H9 (cell line): ENCODE measurements around the gene RNF167. TPM values are rescaled to one million over a fixed set of nuclear protein-coding genes. Genes with fewer than 3 reads are reported as not detected.
A peak's percentile ranks its signal among the peaks of the same experiment; 100 is the strongest.

Experiments used
- DNase-seq: peaks from one replicate; pipeline ENCODE4 v3.0.0-alpha.2; 2017
- H2AFZ ChIP-seq: one replicate; pipeline ENCODE4 v1.6.1; 2013; ENCODE audit warnings: mild to moderate bottlenecking, low read length, control low read depth, moderate library complexity
- H2AK5ac ChIP-seq: 2 replicates; pipeline ENCODE4 v1.6.1; 2013; ENCODE audit warnings: low read length, control low read depth, mixed read lengths; ENCODE audit not compliant: insufficient read length
- H2BK120ac ChIP-seq: one replicate; pipeline ENCODE4 v1.6.1; 2013; ENCODE audit warnings: low read depth, mild to moderate bottlenecking, low read length, control low read depth, inconsistent platforms; ENCODE audit not compliant: poor library complexity, severe bottlenecking
- H2BK12ac ChIP-seq: 2 replicates; pipeline ENCODE4 v1.6.1; 2013; ENCODE audit warnings: low read length, control low read depth, mixed read lengths, low read depth; ENCODE audit not compliant: insufficient read length
- H2BK15ac ChIP-seq: 2 replicates; pipeline ENCODE4 v1.6.1; 2013; ENCODE audit warnings: low read depth, low read length, control low read depth
- H2BK20ac ChIP-seq: one replicate; pipeline ENCODE4 v1.6.1; 2013; ENCODE audit warnings: low read depth, mild to moderate bottlenecking, low read length, control low read depth, inconsistent platforms; ENCODE audit not compliant: poor library complexity, severe bottlenecking
- H2BK5ac ChIP-seq: 2 replicates; pipeline ENCODE4 v1.6.1; 2013; ENCODE audit warnings: low read length, control low read depth, mixed read lengths; ENCODE audit not compliant: insufficient read length
- H3K14ac ChIP-seq: 2 replicates; pipeline ENCODE4 v1.6.1; 2013; ENCODE audit warnings: low read length, control low read depth; ENCODE audit not compliant: insufficient read depth
- H3K18ac ChIP-seq: 2 replicates; pipeline ENCODE4 v1.6.1; 2013; ENCODE audit warnings: low read depth, mild to moderate bottlenecking, mixed read lengths, low read length, control low read depth; ENCODE audit not compliant: insufficient read length
- H3K23ac ChIP-seq: 2 replicates; pipeline ENCODE4 v1.6.1; 2013; ENCODE audit warnings: low read length, control low read depth, mixed read lengths, low read depth; ENCODE audit not compliant: insufficient read length
- H3K23me2 ChIP-seq: 2 replicates; pipeline ENCODE4 v1.6.1; 2013; ENCODE audit warnings: low read depth, mild to moderate bottlenecking, mixed read lengths, low read length, control low read depth; ENCODE audit not compliant: insufficient read length, poor library complexity, severe bottlenecking
- H3K27ac ChIP-seq: 2 replicates; pipeline ENCODE4 v1.5.1; 2013; ENCODE audit warnings: low read length, control low read depth, mixed read lengths, low read depth; ENCODE audit not compliant: insufficient read length
- H3K27me3 ChIP-seq: 2 replicates; pipeline ENCODE4 v1.6.1; 2013; ENCODE audit warnings: low read length, control low read depth, inconsistent platforms; ENCODE audit not compliant: insufficient read depth
- H3K4ac ChIP-seq: 2 replicates; pipeline ENCODE4 v1.6.1; 2013; ENCODE audit warnings: low read depth, mild to moderate bottlenecking, control low read depth, inconsistent platforms, low read length, moderate library complexity
- H3K4me1 ChIP-seq: 2 replicates; pipeline ENCODE4 v1.6.1; 2013; ENCODE audit warnings: low read length, control low read depth, inconsistent platforms; ENCODE audit not compliant: insufficient read depth
- H3K4me2 ChIP-seq: 2 replicates; pipeline ENCODE4 v1.6.1; 2013; ENCODE audit warnings: low read length, control low read depth, mixed read lengths; ENCODE audit not compliant: insufficient read length, insufficient read depth
- H3K56ac ChIP-seq: 2 replicates; pipeline ENCODE4 v1.6.1; 2013; ENCODE audit warnings: low read depth, mild to moderate bottlenecking, mixed read lengths, low read length, control low read depth; ENCODE audit not compliant: insufficient read length
- H3K79me1 ChIP-seq: 2 replicates; pipeline ENCODE4 v1.6.1; 2013; ENCODE audit warnings: low read depth, mild to moderate bottlenecking, moderate library complexity, low read length, control low read depth, inconsistent platforms; ENCODE audit not compliant: insufficient read depth, poor library complexity, severe bottlenecking
- H3K79me2 ChIP-seq: 2 replicates; pipeline ENCODE4 v1.6.1; 2013; ENCODE audit warnings: low read length, control low read depth, inconsistent platforms; ENCODE audit not compliant: insufficient read depth
- H3K9ac ChIP-seq: 2 replicates; pipeline ENCODE4 v1.6.1; 2013; ENCODE audit warnings: low read length, control low read depth, mixed read lengths; ENCODE audit not compliant: insufficient read length; ENCODE audit errors: extremely low read depth
- H3K9me3 ChIP-seq: one replicate; pipeline ENCODE4 v1.6.1; 2013; ENCODE audit warnings: low read depth, low read length, inconsistent platforms; ENCODE audit not compliant: control insufficient read depth
- H3T11ph ChIP-seq: one replicate; pipeline ENCODE4 v1.6.1; 2013; ENCODE audit warnings: mild to moderate bottlenecking, low read length, control low read depth, inconsistent platforms
- H4K20me1 ChIP-seq: one replicate; pipeline ENCODE4 v1.6.1; 2013; ENCODE audit not compliant: control insufficient read depth, insufficient read length, insufficient read depth
- H4K5ac ChIP-seq: 2 replicates; pipeline ENCODE4 v1.6.1; 2013; ENCODE audit warnings: low read depth, mild to moderate bottlenecking, mixed read lengths, low read length, control low read depth; ENCODE audit not compliant: insufficient read length
- H4K8ac ChIP-seq: replicated peaks from 2 replicates; pipeline ENCODE4 v1.6.1; 2013; ENCODE audit warnings: low read length, control low read depth, mixed read lengths, low read depth; ENCODE audit not compliant: insufficient read length
- H4K91ac ChIP-seq: 2 replicates; pipeline ENCODE4 v1.6.1; 2013; ENCODE audit warnings: low read depth, mild to moderate bottlenecking, moderate library complexity, mixed read lengths, low read length, control low read depth; ENCODE audit not compliant: insufficient read length
- H3K27ac Mint-ChIP-seq, 3 experiments: 2 replicates in 2 of 3; 3 replicates in 1 of 3; pipeline ENCODE4 v1.8.0; 2020 to 2021; ENCODE audit warnings: mixed read lengths in 3 of 3, mild to moderate bottlenecking in 1 of 3, moderate library complexity in 1 of 3
- H3K27me3 Mint-ChIP-seq: 2 replicates; pipeline ENCODE4 v1.8.0; 2021; ENCODE audit warnings: low read depth, mild to moderate bottlenecking, moderate library complexity, mixed read lengths
- H3K36me3 Mint-ChIP-seq, 3 experiments: 2 replicates in 2 of 3; 3 replicates in 1 of 3; pipeline ENCODE4 v1.8.0; 2020 to 2021; ENCODE audit warnings: low read depth in 3 of 3, mixed read lengths in 3 of 3; ENCODE audit not compliant: insufficient read depth in 1 of 3
- H3K4me1 Mint-ChIP-seq, 2 experiments: 2 replicates each; pipeline ENCODE4 v1.8.0; 2020; ENCODE audit warnings: mixed read lengths in 2 of 2
- H3K4me3 Mint-ChIP-seq, 2 experiments: 2 replicates in 1 of 2; 3 replicates in 1 of 2; pipeline ENCODE4 v1.8.0; 2020 to 2021; ENCODE audit warnings: mild to moderate bottlenecking in 2 of 2, mixed read lengths in 2 of 2, moderate library complexity in 1 of 2
- H3K9me3 Mint-ChIP-seq, 2 experiments: 2 replicates in 1 of 2; 3 replicates in 1 of 2; pipeline ENCODE4 v1.8.0; 2020; ENCODE audit warnings: mild to moderate bottlenecking in 2 of 2, mixed read lengths in 2 of 2, moderate library complexity in 1 of 2
- CTCF ChIP-seq: fragments of 200-600 bp; sonication (generic); conservative IDR thresholded peaks from 3 replicates; pipeline ENCODE4 v1.8.0; 2021; ENCODE audit warnings: antibody characterized with exemption, mild to moderate bottlenecking
- WGBS: extraction: QIAGEN DNeasy Blood & Tissue Kit; methylation state at CpG from one replicate; pipeline ENCODE4 v1.1.7; 2013; ENCODE audit warnings: missing lambda C conversion rate, low lambda C conversion rate, mixed read lengths; ENCODE audit not compliant: insufficient read length; ENCODE audit errors: extremely low coverage; 5-methylcytosine and 5-hydroxymethylcytosine counted together
- total RNA-seq: library from RNA; stranded (reverse); gene quantifications from 2 replicates; pipeline ENCODE4 v1.2.1, GENCODE V29; 2021

RNF167 gene
- total RNA-seq, 1 experiment from 2014 or later: 134 TPM

GRCh38 chr17:4959261-4959965 is 19.3 kb downstream of the RNF167 start:
- Histone ChIP-seq H4K8ac (no peak overlapping the region), H2BK15ac (no peak overlapping the region), H3K79me2 (no peaks in the 10 kb centered on the region; the same call in 1 of the 2 replicates), H2BK20ac (no peak overlapping the region), H3K18ac (no peak overlapping the region), H3K23me2 (no peaks in the 10 kb centered on the region), H3T11ph (no peak overlapping the region), H3K27me3 (no peaks in the 10 kb centered on the region), H4K91ac (no peak overlapping the region), H4K5ac (no peak overlapping the region), H3K9ac (no peak overlapping the region), H2AK5ac (no peak overlapping the region), H2AFZ (no peak overlapping the region), H3K4me2 (no peak overlapping the region), H3K4ac (no peak overlapping the region), H3K27ac (no peak overlapping the region), H3K56ac (no peak overlapping the region), H3K4me1 (peaks cover 3% of the 10 kb centered on the region; the same call in 1 of the 2 replicates), H3K79me1 (no peaks in the 10 kb centered on the region), H3K14ac (no peak overlapping the region), H3K23ac (no peak overlapping the region), H3K9me3 (no peaks in the 10 kb centered on the region), H2BK5ac (no peak overlapping the region), H2BK12ac (no peak overlapping the region), H4K20me1 (no peaks in the 10 kb centered on the region), H2BK120ac (no peak overlapping the region)
- TF ChIP-seq CTCF: no peak
- Mint-ChIP-seq H3K36me3 (peaks cover 12 to 30% (median 28%) of the 10 kb centered on the region in 3 experiments; a peak in 6 of 7 replicates), H3K9me3 (peaks cover 0 to 3% of the 10 kb centered on the region in 2 experiments; a peak in 1 of 5 replicates), H3K27me3 (no peaks in the 10 kb centered on the region; the same call in 1 of the 2 replicates), H3K4me1 (peaks cover 17 to 18% of the 10 kb centered on the region in 2 experiments), H3K27ac (peak overlapping the region in 1 of 3 experiments; percentile 85; a peak in 3 of 7 replicates), H3K4me3 (no peak overlapping the region)
- no peak for DNase-seq
- no CpG with 5 or more reads among the region's 18 CpGs for WGBS
